T47D (cell line): Measurements from ENCODE around the gene HEATR1.

Source experiments
- DNase-seq, 2 experiments: peaks; one replicate each; pipeline versions ENCODE4 v3.0.0 to v3.0.0-alpha.2; 2011 to 2012; ENCODE audit warnings: low read depth in 1 of 2, low spot score in 1 of 2
- JUND ChIP-seq: IDR thresholded peaks from 2 replicates; pipeline ENCODE4 v1.6.1; 2012; ENCODE audit warnings: low read depth
- in situ Hi-C: cut with HindIII; loops from 2 replicates; pipeline ENCODE4 v1.10.0; 2016; ENCODE audit warnings: low sequenced_read_pairs, low pct_unique_long_range_greater_than_20kb

Gene HEATR1

DNA sequence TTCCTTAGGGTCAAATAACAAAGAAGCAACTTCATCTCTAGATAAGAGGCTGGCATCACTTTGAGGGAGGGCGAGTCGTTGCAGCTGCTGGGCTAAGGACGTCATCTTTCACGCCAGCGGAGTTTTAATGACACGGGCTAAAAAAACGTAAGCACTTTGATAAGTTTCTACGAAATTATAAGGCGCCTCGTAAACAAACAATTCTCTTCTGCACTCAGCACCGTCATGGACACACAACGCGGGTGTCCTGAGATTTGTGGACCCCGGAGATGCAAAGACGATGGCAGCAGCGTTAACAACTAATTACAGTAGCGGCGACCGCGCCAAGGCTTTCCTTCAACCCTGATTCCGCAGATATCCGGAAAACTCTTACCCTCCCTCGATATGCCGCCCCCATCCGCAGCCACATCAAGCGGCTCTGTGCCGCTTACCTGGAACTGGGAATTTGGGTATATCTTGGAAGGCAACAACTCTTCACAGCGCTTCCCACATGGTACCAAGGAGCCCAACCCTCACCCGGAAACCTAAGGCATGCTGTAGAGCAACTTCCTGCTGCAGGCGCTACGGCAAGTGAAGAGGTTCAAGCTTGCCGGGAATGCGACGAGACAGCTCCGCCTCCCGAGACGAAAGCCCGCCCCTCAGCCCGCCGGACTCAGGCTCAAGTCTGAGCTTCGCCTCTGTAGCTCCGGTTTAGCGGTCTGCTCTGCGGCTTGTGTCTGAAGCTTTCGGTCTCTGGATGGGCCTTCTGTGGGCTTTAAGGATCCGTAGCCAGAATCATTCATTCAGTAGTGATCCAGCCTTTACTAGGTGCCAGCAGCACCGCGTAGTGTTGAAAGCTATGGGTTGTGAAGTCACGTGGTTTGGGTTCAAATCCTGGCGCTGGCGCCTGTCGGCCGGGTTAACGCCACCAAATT, at the start of gene HEATR1:
HEATR1 (minus strand) TSS at position 526 of the 914 bp plus-strand sequence; CDS start at position 105, 421 bp downstream.
- in situ Hi-C loops = no loop called here
- TF ChIP-seq JUND = no peak
- peak; percentile 78 to 98 for DNase-seq

DNA sequence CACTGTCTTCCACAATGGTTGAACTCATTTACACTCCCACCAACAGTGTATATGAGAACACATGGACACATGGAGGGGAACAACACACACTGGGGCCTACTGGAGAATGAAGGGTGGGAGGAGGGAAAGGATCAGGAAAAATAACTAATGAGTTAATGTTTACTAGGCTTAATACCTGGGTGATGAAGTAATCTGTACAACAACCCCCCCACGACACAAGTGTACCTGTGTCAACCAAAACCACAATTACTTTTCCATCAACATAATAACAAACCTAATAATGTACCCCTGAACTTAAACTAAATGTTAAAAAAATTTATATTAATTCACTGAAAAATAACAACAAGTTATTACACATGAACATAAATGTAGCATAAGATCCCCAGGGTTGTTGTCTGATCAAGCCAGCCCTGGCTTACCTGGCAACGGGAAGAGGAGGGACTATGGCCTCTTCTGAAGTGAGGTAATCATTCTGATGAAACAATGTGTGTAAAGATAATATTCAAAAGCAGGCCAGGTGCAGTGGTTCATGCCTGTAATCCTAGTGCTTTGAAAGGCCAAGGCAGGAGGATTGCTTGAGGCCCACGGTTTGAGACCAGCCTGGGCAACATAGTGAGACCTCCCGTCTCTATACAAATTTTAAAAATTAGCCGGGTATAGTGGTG, 40.8 kb upstream of the HEATR1 start:
- no peak for TF ChIP-seq JUND
- DNase-seq = no peak

DNA sequence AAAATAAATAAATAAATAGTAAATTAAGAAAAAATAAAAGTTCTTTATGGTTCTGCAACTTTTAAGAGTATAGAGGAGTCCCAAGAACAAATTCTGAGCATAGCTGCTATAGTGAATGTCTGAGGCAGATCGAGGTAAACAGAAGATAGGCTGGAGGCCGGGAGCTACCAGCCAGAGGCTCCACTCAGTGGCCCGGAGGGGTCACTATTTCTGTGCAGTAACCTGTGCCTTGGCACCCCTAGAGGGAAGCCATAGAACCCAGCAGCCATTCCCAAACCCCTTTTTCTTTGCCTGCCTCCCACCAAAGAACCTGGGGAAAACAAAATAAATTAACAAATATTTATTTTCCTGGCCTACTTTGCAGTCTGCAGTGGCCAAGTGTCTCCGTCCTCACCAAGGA, 38.4 kb upstream of the HEATR1 start:
- in situ Hi-C loops = no loop called here
- no peak for DNase-seq
- no peak for TF ChIP-seq JUND

More for the DNA sequence above, 40.8 kb upstream of the HEATR1 start:
- in situ Hi-C loops = no loop called here

DNA sequence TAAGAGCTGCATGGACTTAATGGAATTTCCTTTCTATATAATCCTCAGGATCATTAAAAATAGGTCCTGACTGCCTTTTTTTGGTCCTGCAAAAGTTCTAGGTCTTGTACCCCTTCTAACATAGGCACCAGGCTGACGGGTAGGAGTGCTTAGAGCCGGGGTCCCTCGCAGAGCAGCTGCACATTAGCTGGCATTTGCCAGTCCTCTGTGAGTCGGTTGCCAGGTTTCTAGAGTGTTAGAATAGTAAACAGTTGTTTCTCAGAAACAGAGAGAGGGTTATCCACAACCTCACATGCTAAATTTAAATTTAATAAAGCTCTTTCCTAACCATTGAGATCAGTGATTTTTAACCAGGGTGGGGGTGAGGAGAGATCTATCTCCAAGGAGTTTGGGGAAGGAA, 35.4 kb upstream of the HEATR1 start:
- in situ Hi-C loops = no loop called here
- DNase-seq = no peak
- no peak for TF ChIP-seq JUND

DNA sequence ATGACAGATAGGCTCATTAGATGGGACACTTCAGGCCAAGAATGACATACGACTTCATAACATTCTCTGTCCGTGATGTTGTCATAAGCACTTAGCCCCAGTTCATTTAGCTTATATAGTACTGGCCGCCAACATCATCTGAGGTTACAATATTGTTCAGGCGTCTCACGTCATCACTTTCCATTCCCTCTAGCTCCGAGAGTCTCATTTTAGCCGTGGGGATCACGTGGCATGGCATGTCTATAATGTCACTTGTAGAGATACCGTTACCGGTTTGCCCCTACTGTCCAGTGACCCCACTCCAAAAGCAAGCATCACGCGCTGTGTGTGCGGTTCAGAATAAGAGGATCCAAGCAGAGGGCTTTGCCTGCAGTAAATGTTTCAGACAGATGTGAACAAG, 34.6 kb upstream of the HEATR1 start:
- no peak for DNase-seq
- in situ Hi-C loops = no loop called here
- no peak for TF ChIP-seq JUND

GRCh38 chr1:236636017-236636416, 31.7 kb upstream of the HEATR1 start:
- in situ Hi-C loops = no loop called here
- no peak for DNase-seq
- TF ChIP-seq JUND = no peak

GRCh38 chr1:236627727-236628408, 23.6 kb upstream of the HEATR1 start:
- in situ Hi-C loops = no loop called here
- DNase-seq = no peak
- no peak for TF ChIP-seq JUND

DNA sequence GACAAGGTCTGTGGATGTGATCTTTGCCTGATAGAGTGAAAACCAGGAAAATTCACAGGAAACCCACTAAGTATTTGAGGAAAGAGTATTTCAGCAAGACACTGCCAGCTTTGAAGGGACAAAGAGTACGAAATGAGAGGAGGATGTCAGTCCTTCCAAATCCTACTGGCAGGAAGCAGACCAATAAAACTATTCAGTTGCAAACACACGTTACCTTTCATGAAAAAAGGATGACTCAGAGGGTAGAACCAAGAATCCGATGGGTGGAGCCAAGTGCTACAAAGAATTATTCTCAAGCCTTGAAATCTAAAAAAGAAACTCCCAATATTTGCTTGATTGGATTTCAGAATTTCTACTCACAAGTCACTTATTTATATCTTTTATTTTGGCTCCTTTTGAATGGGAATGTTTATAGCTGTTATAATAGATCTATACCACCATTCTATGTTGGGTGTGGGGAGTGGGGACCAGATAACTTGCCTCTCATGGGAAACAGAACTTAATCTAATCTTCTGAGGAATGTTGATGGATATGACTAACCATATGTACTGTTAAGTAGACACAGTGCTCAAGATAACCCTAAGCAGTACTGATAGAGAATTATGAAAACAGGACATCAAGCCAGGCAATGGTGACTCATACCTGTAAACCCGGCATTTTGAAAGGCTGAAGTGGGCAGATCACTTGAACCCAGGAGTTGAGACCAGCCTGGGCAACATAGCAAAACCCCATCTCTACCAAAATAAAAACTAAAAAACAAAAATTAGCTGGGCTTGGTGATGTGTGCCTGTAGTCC, 19.3 kb upstream of the HEATR1 start:
- in situ Hi-C loops = no loop called here
- DNase-seq = no peak
- TF ChIP-seq JUND = no peak

DNA sequence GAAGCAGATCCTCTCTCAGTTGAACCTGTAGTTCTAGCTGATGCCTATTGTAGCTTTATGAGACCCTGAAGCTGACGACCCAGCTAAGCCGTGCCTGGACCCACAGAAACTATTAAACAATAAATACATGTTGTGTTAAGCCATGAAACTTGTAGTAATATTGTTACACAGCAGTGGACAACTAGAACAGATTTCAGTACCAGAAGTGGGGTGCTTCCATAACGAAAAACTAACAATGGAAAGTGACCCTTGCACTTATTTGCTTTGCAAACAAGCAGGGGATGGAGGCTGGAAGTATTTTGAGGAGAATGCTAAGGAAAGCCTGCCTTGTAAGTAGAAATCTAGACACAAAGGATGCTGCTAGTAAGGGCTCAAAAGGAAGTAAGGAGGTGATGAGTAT, 18.1 kb upstream of the HEATR1 start:
- DNase-seq = no peak
- in situ Hi-C loops = no loop called here
- TF ChIP-seq JUND = no peak

GRCh38 chr1:236619398-236619797, 15.1 kb upstream of the HEATR1 start:
- TF ChIP-seq JUND = no peak
- DNase-seq = peak in 1 of 2 experiments; percentile 30
- in situ Hi-C loops = no loop called here

GRCh38 chr1:236618507-236618906, 14.2 kb upstream of the HEATR1 start:
- in situ Hi-C loops = no loop called here
- no peak for TF ChIP-seq JUND
- no peak for DNase-seq
